ENCODE results near the gene MIGA2. TPM values are rescaled to one million over a fixed set of nuclear protein-coding genes. Genes with fewer than 3 reads are reported as not detected.

MIGA2 gene
- total and polyA plus RNA-seq, 4 donors, result 8.0 to 42.6 (median 16.9) TPM

- H3K9me3 ChIP-seq (ENCODE audit: control insufficient read depth in 4 of 4, low read length in 3 of 4), result no peaks in the 10 kb centered on the region
- peaks cover 14 to 75% (median 52%) of the 10 kb centered on the region in 4 donors for H3K36me3 ChIP-seq (ENCODE audit: control insufficient read depth in 4 of 4, insufficient read depth in 3 of 4, low read depth in 1 of 4, low read length in 3 of 4)
- no peak overlapping the region for H3K4me3 ChIP-seq (ENCODE audit: low read depth in 1 of 3, low read length in 3 of 3)
- no peak for TF ChIP-seq CTCF (IDR thresholded peaks at IDR 0.05; ENCODE audit: low read depth, low read length, missing input control)
- no peak for TF ChIP-seq MAX (IDR thresholded peaks at IDR 0.05)
- no peak for TF ChIP-seq HNF4G (IDR thresholded peaks at IDR 0.05)
- TF ChIP-seq JUND (IDR thresholded peaks at IDR 0.05), result no peak
- TF ChIP-seq FOXA1 (IDR thresholded peaks at IDR 0.05), result no peak
- no peak for TF ChIP-seq NR2F2 (IDR thresholded peaks at IDR 0.05)
- no peak for TF ChIP-seq FOXA2 (IDR thresholded peaks at IDR 0.05)
- no peak for TF ChIP-seq EGR1 (IDR thresholded peaks at IDR 0.05; ENCODE audit: low read depth in 2 of 2)
- no peak for TF ChIP-seq ZBTB33 (IDR thresholded peaks at IDR 0.05)
- whole genome bisulfite sequencing, result 91% methylated on average over 13 of the region's 13 CpGs
- no peak for DNase-seq (ENCODE audit: low spot score)
- H3K27me3 ChIP-seq (ENCODE audit: control insufficient read depth in 4 of 4, insufficient read depth in 4 of 4, low read length in 3 of 4), result no peaks in the 10 kb centered on the region
- H3K27ac ChIP-seq (ENCODE audit: low read depth in 1 of 2, low read length in 2 of 2), result no peak overlapping the region
- no peak overlapping the region for H3K9ac ChIP-seq (ENCODE audit: low read depth in 1 of 2, low read length in 2 of 2)
- no peaks in the 10 kb centered on the region for H3K4me1 ChIP-seq (ENCODE audit: control insufficient read depth in 4 of 4, insufficient read depth in 4 of 4, low read length in 3 of 4)
Observed at GRCh38 chr9:128999581-129000206, 36.7 kb upstream of the MIGA2 start.

- TF ChIP-seq ZBTB33 (IDR thresholded peaks at IDR 0.05), result no peak
- TF ChIP-seq REST (IDR thresholded peaks at IDR 0.05), result no peak
- no peak for TF ChIP-seq SP1 (IDR thresholded peaks at IDR 0.05)
- TF ChIP-seq HNF4A (conservative IDR thresholded peaks at IDR 0.05), result no peak
- TF ChIP-seq JUND (IDR thresholded peaks at IDR 0.05), result no peak
- TF ChIP-seq ATF3 (IDR thresholded peaks at IDR 0.05), result no peak
- no peak for TF ChIP-seq RAD21 (IDR thresholded peaks at IDR 0.05)
- no peak for TF ChIP-seq FOXA2 (IDR thresholded peaks at IDR 0.05)
- TF ChIP-seq TAF1 (conservative IDR thresholded peaks at IDR 0.05), result no peak
- TF ChIP-seq MAX (IDR thresholded peaks at IDR 0.05), result no peak
- no peak for TF ChIP-seq CTCF (IDR thresholded peaks at IDR 0.05; ENCODE audit: low read depth, low read length, missing input control)
- TF ChIP-seq RXRA (IDR thresholded peaks at IDR 0.05), result no peak
- TF ChIP-seq FOXA1 (IDR thresholded peaks at IDR 0.05), result no peak
- TF ChIP-seq YY1 (IDR thresholded peaks at IDR 0.05), result no peak
- TF ChIP-seq NR2F2 (IDR thresholded peaks at IDR 0.05), result no peak
- 95% methylated on average over 10 of the region's 10 CpGs for WGBS
Observed at GRCh38 chr9:129001504-129002325, 34.7 kb upstream of the MIGA2 start.

More at GRCh38 chr9:129001504-129002325, 34.7 kb upstream of the MIGA2 start:
- H3K4me1 ChIP-seq (ENCODE audit: control insufficient read depth in 4 of 4, insufficient read depth in 4 of 4, low read length in 3 of 4), result peaks cover 0 to 3% (median 0%) of the 10 kb centered on the region in 4 donors
- H3K36me3 ChIP-seq (ENCODE audit: control insufficient read depth in 4 of 4, insufficient read depth in 3 of 4, low read depth in 1 of 4, low read length in 3 of 4), result peaks cover 18 to 71% (median 42%) of the 10 kb centered on the region in 4 donors
- no peak overlapping the region for H3K9ac ChIP-seq (ENCODE audit: low read depth in 1 of 2, low read length in 2 of 2)
- H3K4me3 ChIP-seq (ENCODE audit: low read depth in 1 of 3, low read length in 3 of 3), result no peak overlapping the region
- H3K9me3 ChIP-seq (ENCODE audit: control insufficient read depth in 4 of 4, low read length in 3 of 4), result no peaks in the 10 kb centered on the region
- no peak overlapping the region for H3K27ac ChIP-seq (ENCODE audit: low read depth in 1 of 2, low read length in 2 of 2)
- no peaks in the 10 kb centered on the region for H3K27me3 ChIP-seq (ENCODE audit: control insufficient read depth in 4 of 4, insufficient read depth in 4 of 4, low read length in 3 of 4)
- no peak for DNase-seq (ENCODE audit: low spot score)
